IMR-90 (cell line): ENCODE data around the gene AMIGO2. TPM values are rescaled to one million over a fixed set of nuclear protein-coding genes. Genes with fewer than 3 reads are reported as not detected.

Source experiments
- ATAC-seq: fragments of 200-7000 bp; cut with Tn5 transposase; 2 replicates; pipeline ENCODE4 v1.9.1; 2020; ENCODE audit warnings: low read depth, mild to moderate bottlenecking, moderate library complexity
- BruUV-seq: library from RNA; stranded (reverse); fragments of 400-500 nt; replicated peaks from 2 replicates; lab custom pipeline; 2021; lab: Mats Ljungman, UMichigan
- CTCF ChIA-PET: fragments of 300-600 bp; formaldehyde crosslinking; extraction: SDS; loops from one replicate; lab custom pipeline; 2021; ENCODE audit warnings: antibody characterized with exemption; lab: Yijun Ruan, JAX
- POLR2A ChIA-PET: fragments of 300-600 bp; sonication (Branson Sonifier 250); formaldehyde crosslinking; loops from one replicate; lab custom pipeline; 2022; ENCODE audit warnings: antibody characterized with exemption; ENCODE audit not compliant: unreplicated experiment; lab: Charles Lee
- DNase-seq: peaks from one replicate; pipeline ENCODE4 v3.0.0; 2013
- H2AFZ ChIP-seq: replicated peaks from 2 replicates; pipeline ENCODE3; 2013; ENCODE audit warnings: low read length, mild to moderate bottlenecking; ENCODE audit not compliant: poor library complexity
- H2AK5ac ChIP-seq: 2 replicates; pipeline ENCODE4 v1.6.1; 2013; ENCODE audit warnings: low read depth, low read length, inconsistent platforms
- H2AK9ac ChIP-seq: replicated peaks from 2 replicates; pipeline ENCODE3; 2013; ENCODE audit warnings: mild to moderate bottlenecking, low read depth, low read length, moderate library complexity; ENCODE audit not compliant: poor library complexity
- H2BK120ac ChIP-seq: 2 replicates; pipeline ENCODE4 v1.6.1; 2013; ENCODE audit warnings: low read depth, low read length, inconsistent platforms
- H2BK15ac ChIP-seq: 3 replicates; pipeline ENCODE4 v1.6.1; 2013; ENCODE audit warnings: low read depth, low read length, inconsistent platforms
- H2BK20ac ChIP-seq: 2 replicates; pipeline ENCODE4 v1.6.1; 2013; ENCODE audit warnings: low read depth, mild to moderate bottlenecking, inconsistent platforms, low read length, moderate library complexity
- H2BK5ac ChIP-seq: 2 replicates; pipeline ENCODE4 v1.6.1; 2013; ENCODE audit warnings: mild to moderate bottlenecking, low read depth, low read length, inconsistent platforms; ENCODE audit not compliant: poor library complexity, severe bottlenecking
- H3K14ac ChIP-seq: replicated peaks from 2 replicates; pipeline ENCODE4 v1.6.1; 2013; ENCODE audit warnings: low read depth, low read length, inconsistent platforms
- H3K18ac ChIP-seq: 2 replicates; pipeline ENCODE4 v1.6.1; 2013; ENCODE audit warnings: low read depth, low read length, control low read depth
- H3K23ac ChIP-seq: 2 replicates; pipeline ENCODE4 v1.6.1; 2013; ENCODE audit warnings: low read depth, low read length, inconsistent platforms
- H3K27ac ChIP-seq: 2 replicates; pipeline ENCODE4 v1.5.1; 2013; ENCODE audit warnings: mild to moderate bottlenecking, control low read depth, low read length; ENCODE audit not compliant: insufficient read depth
- H3K27me3 ChIP-seq: 2 replicates; pipeline ENCODE4 v1.6.1; 2013; ENCODE audit warnings: low read length; ENCODE audit not compliant: control insufficient read depth, insufficient read depth
- H3K36me3 ChIP-seq: 2 replicates; pipeline ENCODE4 v1.6.1; 2013; ENCODE audit warnings: low read length, mixed read lengths; ENCODE audit not compliant: control insufficient read depth, insufficient read depth
- H3K4ac ChIP-seq: 2 replicates; pipeline ENCODE4 v1.6.1; 2013; ENCODE audit warnings: low read depth, low read length, inconsistent platforms
- H3K4me1 ChIP-seq: 2 replicates; pipeline ENCODE4 v1.6.1; 2013; ENCODE audit warnings: low read length, mixed read lengths; ENCODE audit not compliant: control insufficient read depth, insufficient read depth
- H3K4me2 ChIP-seq: 2 replicates; pipeline ENCODE4 v1.6.1; 2013; ENCODE audit warnings: low read depth, mild to moderate bottlenecking, control low read depth, low read length, moderate library complexity
- H3K4me3 ChIP-seq: 2 replicates; pipeline ENCODE4 v1.5.1; 2013; ENCODE audit warnings: low read depth, mild to moderate bottlenecking, control low read depth, low read length, moderate library complexity; ENCODE audit not compliant: insufficient read depth
- H3K56ac ChIP-seq: 2 replicates; pipeline ENCODE4 v1.6.1; 2013; ENCODE audit warnings: low read length, inconsistent platforms; ENCODE audit not compliant: insufficient read depth; ENCODE audit errors: extremely low read depth
- H3K79me1 ChIP-seq, 2 experiments: 2 replicates each; pipeline ENCODE4 v1.6.1; 2013; ENCODE audit warnings: low read length in 2 of 2, inconsistent platforms in 1 of 2, low read depth in 1 of 2
- H3K9ac ChIP-seq: 2 replicates; pipeline ENCODE4 v1.6.1; 2013; ENCODE audit warnings: low read depth, low read length, control low read depth
- H3K9me1 ChIP-seq: 2 replicates; pipeline ENCODE4 v1.6.1; 2013; ENCODE audit warnings: low read length, inconsistent platforms; ENCODE audit not compliant: insufficient read depth
- H3K9me3 ChIP-seq: 2 replicates; pipeline ENCODE4 v1.6.1; 2013; ENCODE audit warnings: low read length; ENCODE audit not compliant: control insufficient read depth, insufficient read depth
- H4K20me1 ChIP-seq: 2 replicates; pipeline ENCODE4 v1.6.1; 2013; ENCODE audit warnings: low read length, inconsistent platforms; ENCODE audit not compliant: insufficient read depth
- H4K5ac ChIP-seq: 2 replicates; pipeline ENCODE4 v1.6.1; 2013; ENCODE audit warnings: mild to moderate bottlenecking, low read depth, low read length, control low read depth
- H4K8ac ChIP-seq, 2 experiments: 2 replicates each; pipeline ENCODE4 v1.6.1; 2013; ENCODE audit warnings: low read depth in 2 of 2, low read length in 2 of 2, control low read depth in 1 of 2, inconsistent platforms in 1 of 2
- H4K91ac ChIP-seq: 2 replicates; pipeline ENCODE4 v1.6.1; 2013; ENCODE audit warnings: low read depth, low read length, inconsistent platforms; ENCODE audit not compliant: insufficient read depth
- CHD1 ChIP-seq: IDR thresholded peaks from 2 replicates; pipeline ENCODE4 v1.6.1; 2012; ENCODE audit warnings: low read depth, low read length, improper control_type of control experiment
- FOS ChIP-seq: fragments of 150-350 bp; IDR thresholded peaks from 2 replicates; pipeline ENCODE4 v1.6.1; 2016; ENCODE audit warnings: low read depth, low read length
- RCOR1 ChIP-seq: IDR thresholded peaks from 2 replicates; pipeline ENCODE4 v1.6.1; 2012; ENCODE audit warnings: mild to moderate bottlenecking, low read length, improper control_type of control experiment; ENCODE audit not compliant: insufficient replicate concordance
- RFX5 ChIP-seq: IDR thresholded peaks from 2 replicates; pipeline ENCODE4 v1.8.0; 2012; ENCODE audit warnings: low read depth, mild to moderate bottlenecking, low read length, moderate library complexity
- SMC3 ChIP-seq: fragments of 150-350 bp; IDR thresholded peaks from 2 replicates; pipeline ENCODE4 v1.6.1; 2016; ENCODE audit warnings: low read depth, mild to moderate bottlenecking, antibody characterized with exemption, low read length, moderate library complexity
- WGBS, 2 experiments: methylation state at CpG; one replicate each; pipeline versions ENCODE4 v1.1.5 to v1.1.7; 2013; ENCODE audit warnings: missing lambda C conversion rate in 2 of 2; ENCODE audit not compliant: insufficient read length in 1 of 2; ENCODE audit errors: extremely low coverage in 2 of 2; 5-methylcytosine and 5-hydroxymethylcytosine counted together
- dilution Hi-C: fragments of 300-500 bp; cut with HindIII; formaldehyde crosslinking; loops from one replicate; pipeline ENCODE4 v1.14.3; 2018; ENCODE audit warnings: low sequenced_read_pairs; ENCODE audit not compliant: unreplicated experiment
- in situ Hi-C: fragments of 300-500 bp; cut with MboI; formaldehyde crosslinking; loops from 3 replicates; pipeline ENCODE4 v1.14.3; 2019; ENCODE audit warnings: low sequenced_read_pairs, inconsistent platforms, mixed read lengths
- intact Hi-C: fragments of 100-400 bp; cut with micrococcal nuclease; formaldehyde crosslinking; loops from 2 replicates; pipeline ENCODE4 v1.10.0; 2022
- polyA plus RNA-seq, 3 experiments: library from polyadenylated mRNA; depleted of rRNA; stranded (reverse); fragments of >200 nt; gene quantifications; 2 replicates each; pipeline ENCODE4 v1.2.3, GENCODE V29; 2012; ENCODE audit warnings: low replicate concordance in 1 of 3
- total RNA-seq: library from RNA; depleted of rRNA; stranded (reverse); fragments of >200 nt; gene quantifications from 2 replicates; pipeline ENCODE4 v1.2.3, GENCODE V29; 2012
- TF ChIP-seq, protein P1 (sequence below): fragments of 150-350 bp; IDR thresholded peaks from 2 replicates; pipeline ENCODE4 v1.6.1; 2017; ENCODE audit warnings: mild to moderate bottlenecking, antibody characterized with exemption, low read length, low read depth
- TF ChIP-seq, protein P2 (sequence below): conservative IDR thresholded peaks from 2 replicates; pipeline ENCODE4 v1.5.1; 2012; ENCODE audit warnings: mild to moderate bottlenecking, low read depth, low read length, improper control_type of control experiment

AMIGO2 gene
- total and polyA plus RNA-seq, 2 of the 4 experiments (the other 2 are of a cell fraction) = 20.1 to 32.6 TPM

DNA sequence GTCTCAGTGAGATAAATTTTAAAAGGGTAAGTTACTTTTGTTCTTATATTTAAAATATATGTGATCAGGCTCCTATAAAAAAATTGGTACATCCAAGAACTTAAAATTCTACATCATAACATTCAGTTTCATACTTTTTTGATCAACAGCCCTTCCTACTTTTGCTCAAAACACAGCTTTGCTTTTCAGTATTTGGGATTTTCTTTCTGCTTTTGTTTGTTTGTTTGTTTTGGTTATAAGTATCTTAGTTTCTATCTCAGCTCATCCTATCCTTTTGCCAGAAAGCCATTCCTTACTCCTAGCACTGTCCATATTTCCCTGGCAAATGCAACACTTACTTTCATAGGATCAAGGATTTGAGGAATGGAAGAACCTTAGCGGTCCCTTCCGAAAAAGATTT is 5.0 kb downstream of the AMIGO2 start:
- in situ Hi-C loops (loop anchor here (10.0 kb wide), 1 partner anchor 320 kb away; no protein-coding TSS in a partner anchor), dilution Hi-C loops (no loop called here), intact Hi-C loops (loop anchor here (5.0 kb wide), 1 partner anchor 42 kb away; no protein-coding TSS in a partner anchor)
- Histone ChIP-seq H3K18ac (no peak overlapping the region), H3K27me3 (no peaks in the 10 kb centered on the region), H4K8ac (no peak overlapping the region), H3K9ac (no peak overlapping the region), H3K56ac (no peak overlapping the region), H3K36me3 (no peaks in the 10 kb centered on the region), H2AK9ac (no peak overlapping the region), H4K5ac (no peak overlapping the region), H2AFZ (no peak overlapping the region), H4K91ac (no peak overlapping the region), H3K4me3 (no peak overlapping the region), H2BK120ac (no peak overlapping the region), H3K79me1 (peaks cover 7 to 38% of the 10 kb centered on the region in 2 experiments; a peak in 2 of 4 replicates), H2BK15ac (no peak overlapping the region), H2AK5ac (no peak overlapping the region), H3K4me1 (peaks cover 10% of the 10 kb centered on the region; the same call in 1 of the 2 replicates), H2BK5ac (no peak overlapping the region), H4K20me1 (no peaks in the 10 kb centered on the region), H3K4ac (no peak overlapping the region), H3K23ac (no peak overlapping the region), H2BK20ac (no peak overlapping the region), H3K9me1 (peaks cover 3% of the 10 kb centered on the region; the same call in 1 of the 2 replicates), H3K14ac (no peak overlapping the region), H3K9me3 (no peaks in the 10 kb centered on the region), H3K4me2 (no peak overlapping the region), H3K27ac (no peak overlapping the region)
- ATAC-seq (no peak), DNase-seq (no peak)
- ChIA-PET POLR2A (no interaction called here), CTCF (interaction anchor here (0.6 kb wide), 1 partner anchor 48 kb away, joined by 3 read pairs; no protein-coding TSS in a partner anchor)
- TF ChIP-seq RCOR1 = no peak
- TF ChIP-seq RFX5 = no peak
- TF ChIP-seq, protein P1, sequence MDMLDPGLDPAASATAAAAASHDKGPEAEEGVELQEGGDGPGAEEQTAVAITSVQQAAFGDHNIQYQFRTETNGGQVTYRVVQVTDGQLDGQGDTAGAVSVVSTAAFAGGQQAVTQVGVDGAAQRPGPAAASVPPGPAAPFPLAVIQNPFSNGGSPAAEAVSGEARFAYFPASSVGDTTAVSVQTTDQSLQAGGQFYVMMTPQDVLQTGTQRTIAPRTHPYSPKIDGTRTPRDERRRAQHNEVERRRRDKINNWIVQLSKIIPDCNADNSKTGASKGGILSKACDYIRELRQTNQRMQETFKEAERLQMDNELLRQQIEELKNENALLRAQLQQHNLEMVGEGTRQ = no peak
- TF ChIP-seq CHD1 = no peak
- TF ChIP-seq FOS = no peak
- TF ChIP-seq SMC3 = no peak
- TF ChIP-seq, protein P2, sequence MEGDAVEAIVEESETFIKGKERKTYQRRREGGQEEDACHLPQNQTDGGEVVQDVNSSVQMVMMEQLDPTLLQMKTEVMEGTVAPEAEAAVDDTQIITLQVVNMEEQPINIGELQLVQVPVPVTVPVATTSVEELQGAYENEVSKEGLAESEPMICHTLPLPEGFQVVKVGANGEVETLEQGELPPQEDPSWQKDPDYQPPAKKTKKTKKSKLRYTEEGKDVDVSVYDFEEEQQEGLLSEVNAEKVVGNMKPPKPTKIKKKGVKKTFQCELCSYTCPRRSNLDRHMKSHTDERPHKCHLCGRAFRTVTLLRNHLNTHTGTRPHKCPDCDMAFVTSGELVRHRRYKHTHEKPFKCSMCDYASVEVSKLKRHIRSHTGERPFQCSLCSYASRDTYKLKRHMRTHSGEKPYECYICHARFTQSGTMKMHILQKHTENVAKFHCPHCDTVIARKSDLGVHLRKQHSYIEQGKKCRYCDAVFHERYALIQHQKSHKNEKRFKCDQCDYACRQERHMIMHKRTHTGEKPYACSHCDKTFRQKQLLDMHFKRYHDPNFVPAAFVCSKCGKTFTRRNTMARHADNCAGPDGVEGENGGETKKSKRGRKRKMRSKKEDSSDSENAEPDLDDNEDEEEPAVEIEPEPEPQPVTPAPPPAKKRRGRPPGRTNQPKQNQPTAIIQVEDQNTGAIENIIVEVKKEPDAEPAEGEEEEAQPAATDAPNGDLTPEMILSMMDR = no peak
- WGBS, 2 experiments = no CpG with 5 or more reads among the region's 2 CpGs
- no TSS peak for BruUV-seq
